Measurements from ENCODE around the gene SLC66A1.

SLC66A1 gene

DNA sequence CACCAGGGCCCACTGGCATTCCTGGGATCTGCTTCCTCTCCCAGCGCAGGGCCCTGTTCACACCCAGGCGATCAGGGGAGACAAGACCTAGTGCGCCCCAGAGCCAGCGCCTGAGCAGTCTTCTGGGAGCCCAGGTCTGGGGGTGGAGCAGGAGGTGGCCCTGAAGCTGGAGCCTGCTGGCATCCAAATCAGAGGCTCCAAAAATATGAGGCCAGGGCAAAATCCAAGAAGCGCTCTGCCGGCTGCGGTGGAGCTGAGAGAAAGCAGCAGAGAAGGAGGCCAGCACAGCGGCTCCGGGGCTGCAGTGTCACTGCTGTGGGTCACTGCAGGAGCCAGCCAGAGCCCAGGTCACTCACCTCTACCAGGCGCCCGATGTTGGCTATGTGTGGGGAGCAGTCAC, 32.7 kb downstream of the SLC66A1 start:
- no peak for DNase-seq

DNA sequence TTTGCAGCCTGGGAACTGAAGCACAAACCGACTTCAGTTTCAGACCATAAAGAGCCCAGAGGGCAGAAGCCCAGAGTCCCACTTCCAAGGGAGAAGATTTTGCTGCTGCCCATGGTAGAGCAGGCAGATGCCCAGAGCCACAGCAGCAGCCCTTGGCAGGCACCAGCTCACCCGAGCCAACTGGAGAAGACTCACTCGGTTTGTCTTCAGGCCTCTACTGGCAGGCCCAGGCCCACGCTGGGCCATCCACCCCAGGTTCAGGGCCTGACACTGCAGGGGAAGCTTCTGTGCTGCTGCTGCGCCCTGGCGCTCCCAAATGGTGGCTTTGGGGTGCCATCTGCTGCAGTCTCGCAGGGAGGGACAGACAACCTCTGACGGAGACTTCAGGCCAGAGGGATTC, 33.3 kb downstream of the SLC66A1 start:
- DNase-seq = no peak

DNA sequence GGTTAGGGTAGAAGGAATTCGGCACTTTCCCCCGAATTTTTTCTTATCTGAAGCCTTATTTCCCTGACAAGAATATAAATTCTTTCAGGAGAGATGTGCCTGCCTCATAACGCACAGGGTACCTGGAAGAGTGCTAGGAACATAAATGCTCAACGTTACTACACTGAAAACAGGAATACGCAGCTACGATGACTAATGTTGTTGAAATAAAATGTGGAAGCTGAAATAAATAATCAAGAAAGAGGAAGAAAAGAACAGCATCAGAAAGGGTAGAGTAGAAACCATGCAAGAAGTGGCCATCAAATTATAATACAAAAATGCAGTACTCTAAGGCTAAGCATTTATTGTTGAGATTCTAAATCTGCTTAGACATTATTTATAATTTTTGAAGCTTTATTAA, 33.9 kb downstream of the SLC66A1 start:
- no peak for DNase-seq

DNA sequence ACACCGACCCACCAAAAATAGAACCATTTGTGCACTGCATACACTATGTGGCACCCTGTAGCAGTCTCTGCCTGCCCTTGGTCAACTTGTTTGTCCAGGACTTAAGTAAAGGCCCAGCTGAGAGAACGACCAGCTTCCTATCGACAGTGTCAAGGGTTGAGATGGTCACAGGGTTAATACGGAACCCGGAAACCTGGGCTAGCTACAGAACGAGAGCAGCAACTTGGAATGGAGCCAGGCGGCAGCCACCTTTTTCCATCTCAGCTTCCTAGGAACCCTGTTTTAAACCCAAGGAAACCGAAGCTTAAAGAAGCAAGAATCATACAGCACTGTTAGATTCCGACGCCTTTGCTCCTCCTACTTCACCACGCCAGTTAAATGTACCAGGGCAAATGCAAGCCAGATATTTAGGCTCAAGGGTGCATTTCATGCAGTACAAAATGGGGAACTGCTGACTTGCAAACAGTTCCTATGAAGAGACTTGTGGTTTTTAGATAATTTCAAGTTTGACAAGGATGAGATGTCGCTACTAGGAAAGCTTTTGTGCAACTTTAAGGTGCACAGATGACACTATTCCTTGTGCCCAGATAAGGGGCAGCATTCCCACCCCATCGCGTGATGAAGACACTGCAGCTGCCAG, 35.5 kb downstream of the SLC66A1 start:
- DNase-seq = no peak

DNA sequence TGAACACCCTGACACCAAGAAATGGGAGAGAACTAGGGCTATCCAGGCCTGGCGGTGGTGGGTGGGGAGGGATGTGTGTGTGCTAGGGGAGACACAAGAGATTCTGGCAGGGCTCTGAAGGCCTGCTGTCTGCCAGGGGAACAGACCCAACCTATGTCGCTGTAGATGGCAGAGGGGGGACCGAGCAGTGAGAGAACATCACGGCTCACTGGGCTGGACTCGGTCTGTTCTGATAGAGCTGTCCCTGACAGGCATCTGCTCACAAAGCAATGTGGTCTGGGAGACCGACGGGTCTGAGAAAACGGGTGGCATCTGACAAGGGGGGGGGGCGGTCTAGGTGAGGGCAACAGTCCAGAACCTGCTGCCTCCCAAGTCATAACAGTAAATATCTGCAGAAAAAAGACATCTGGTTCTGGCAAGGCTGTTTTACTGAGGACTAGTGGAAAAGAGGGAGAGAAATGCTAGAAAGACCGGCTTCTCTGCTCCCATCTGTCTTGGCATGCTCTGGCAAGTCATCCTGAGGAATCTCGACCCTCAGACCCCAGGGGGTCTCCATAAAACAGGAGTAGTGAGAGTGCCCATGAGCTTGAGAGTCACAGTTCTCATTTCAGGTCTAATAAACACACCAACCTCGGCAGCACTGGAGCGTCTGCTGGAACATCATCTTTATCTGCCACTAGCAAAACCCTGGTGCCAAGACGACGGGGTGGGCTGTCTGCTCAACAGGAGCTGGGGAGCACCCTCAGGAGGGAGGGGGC, 36.5 kb downstream of the SLC66A1 start:
- no peak for DNase-seq

DNA sequence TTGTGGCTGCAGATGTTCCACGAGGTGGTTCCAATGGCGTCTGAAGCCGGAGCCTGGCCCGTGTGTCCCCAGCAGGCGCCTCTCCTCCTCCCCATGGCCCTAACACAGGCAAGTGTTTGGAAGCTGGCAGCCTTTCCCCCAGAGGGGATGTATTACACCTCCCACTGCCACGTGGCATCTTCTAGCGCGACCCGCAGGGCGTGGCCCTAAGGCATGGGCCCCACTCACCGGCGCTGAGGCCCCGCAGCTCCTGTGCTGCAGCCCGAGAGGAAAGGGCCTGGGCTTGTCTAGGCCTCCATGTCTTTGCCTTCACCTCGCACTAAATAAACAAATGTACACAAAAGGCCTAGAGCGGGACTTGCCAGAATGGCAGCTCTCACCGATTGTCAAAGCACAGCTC, 37.9 kb downstream of the SLC66A1 start:
- DNase-seq = no peak

DNA sequence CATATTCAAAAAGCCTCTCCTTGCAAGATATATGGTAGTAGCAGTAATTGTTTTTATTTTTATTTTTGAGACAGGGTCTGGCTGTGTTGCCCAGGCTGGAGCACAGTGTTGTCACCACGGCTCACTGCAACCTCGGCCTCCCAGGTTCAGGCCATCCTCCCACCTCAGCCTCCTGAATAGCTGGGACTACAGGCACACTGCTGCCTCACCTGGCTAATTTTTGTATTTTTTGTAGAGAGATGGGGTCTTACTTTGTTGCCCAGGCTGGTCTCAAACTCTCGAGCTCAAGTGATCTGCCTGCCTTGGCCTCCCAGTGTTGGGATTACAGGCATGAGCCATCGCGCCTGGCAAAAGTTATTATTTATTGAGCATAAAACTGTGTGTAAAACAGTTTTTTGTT, 38.4 kb downstream of the SLC66A1 start:
- DNase-seq = no peak

DNA sequence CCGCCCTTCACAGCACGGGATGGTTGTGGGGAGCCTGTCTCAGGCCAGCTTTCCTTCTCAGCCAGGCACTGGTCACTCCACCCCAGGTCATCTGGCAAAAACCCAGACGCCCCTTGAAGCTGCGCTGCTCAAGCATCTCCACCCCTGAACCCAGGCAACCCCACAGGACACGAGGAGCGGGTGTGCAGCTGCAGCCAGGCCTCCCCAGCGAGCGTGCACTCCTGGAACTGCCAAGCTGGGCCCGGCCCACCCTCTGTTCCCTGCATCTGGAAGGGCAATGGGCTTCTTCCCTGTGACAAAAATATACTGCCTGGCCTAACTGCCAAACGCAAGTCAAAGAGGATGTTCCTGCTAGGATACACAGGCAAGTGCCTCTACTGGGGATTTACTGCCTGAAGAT, 39.7 kb downstream of the SLC66A1 start:
- DNase-seq = no peak

DNA sequence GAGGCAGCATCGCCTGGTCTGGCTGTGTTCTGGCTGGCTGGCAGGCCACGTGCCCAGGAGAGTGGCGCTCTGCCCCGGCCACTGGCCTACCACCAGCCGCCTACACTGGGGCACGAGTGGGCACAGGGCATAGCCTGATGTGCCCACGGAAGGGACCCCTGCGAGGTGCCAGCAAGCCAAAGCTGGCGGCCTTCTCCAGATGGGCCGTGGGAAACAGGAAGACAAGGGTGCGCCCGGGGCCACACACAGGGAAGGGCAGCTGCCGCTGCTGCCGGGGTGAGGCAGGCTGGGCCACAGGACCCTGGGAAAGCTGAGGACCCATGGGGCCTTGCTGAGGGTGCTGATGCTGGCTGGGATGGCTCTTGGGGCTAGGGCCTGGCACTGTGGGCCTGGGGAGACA, 40.7 kb downstream of the SLC66A1 start:
- no peak for DNase-seq

DNA sequence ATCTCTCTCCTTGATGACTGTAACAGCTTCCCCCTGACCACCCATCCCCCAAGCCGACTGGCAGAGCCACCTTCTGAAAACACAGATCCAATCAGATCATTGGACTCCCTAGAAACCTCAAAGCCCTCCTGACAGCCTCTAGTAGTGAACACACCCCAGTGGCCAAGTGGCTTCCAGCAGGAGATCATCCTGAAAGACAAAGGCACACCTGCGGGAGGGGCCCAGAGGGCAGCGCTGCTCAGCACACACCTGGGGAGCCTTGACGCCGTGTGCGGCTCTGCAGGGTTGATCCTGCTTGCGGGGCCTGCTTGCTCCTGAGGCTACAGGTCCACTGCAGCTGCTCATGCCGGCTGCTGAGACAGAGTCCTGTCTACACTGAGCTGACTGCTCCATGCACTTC, 41.5 kb downstream of the SLC66A1 start:
- no peak for DNase-seq

DNA sequence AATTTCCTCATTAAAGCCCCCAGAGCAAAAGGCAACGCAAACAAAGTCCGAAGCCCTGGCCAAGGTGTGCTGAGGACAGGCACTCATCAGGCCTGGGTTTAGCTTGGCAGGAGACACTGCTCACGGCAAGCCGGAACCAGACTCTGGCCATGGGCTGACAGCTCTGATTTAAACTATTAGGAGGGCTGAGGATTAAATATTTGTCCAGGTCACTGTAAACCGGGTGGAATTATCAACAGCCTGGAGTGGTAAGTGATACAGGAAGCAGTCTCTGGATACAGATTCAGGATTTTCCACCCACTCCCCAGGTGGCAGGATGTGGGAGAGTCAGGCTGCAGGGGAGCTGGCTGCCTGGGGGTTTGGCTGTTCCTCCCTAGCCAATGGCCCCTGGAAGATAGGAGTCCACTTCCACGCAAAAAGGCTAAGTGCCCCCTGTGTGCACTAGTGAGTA, 42.4 kb downstream of the SLC66A1 start:
- no peak for DNase-seq

DNA sequence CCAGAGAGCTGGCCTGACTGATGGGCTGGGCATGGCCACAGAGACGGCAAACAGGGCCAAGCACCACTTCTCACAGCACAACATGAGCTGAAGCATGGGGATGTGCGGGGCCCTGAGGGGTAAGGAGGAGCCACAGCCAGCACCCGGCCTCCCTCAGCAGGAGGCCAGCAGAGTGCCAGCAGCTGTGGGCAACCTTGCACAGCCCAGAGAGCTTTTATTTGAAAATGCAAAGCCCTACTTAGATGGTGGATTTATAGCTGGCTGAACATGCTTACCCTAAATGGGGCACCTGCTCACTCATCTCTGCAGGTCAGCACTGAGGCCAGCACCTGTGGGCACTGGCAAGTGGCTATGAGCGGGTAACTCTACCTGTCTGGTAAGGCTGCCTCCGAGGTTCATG, 44.1 kb downstream of the SLC66A1 start:
- DNase-seq = no peak

DNA sequence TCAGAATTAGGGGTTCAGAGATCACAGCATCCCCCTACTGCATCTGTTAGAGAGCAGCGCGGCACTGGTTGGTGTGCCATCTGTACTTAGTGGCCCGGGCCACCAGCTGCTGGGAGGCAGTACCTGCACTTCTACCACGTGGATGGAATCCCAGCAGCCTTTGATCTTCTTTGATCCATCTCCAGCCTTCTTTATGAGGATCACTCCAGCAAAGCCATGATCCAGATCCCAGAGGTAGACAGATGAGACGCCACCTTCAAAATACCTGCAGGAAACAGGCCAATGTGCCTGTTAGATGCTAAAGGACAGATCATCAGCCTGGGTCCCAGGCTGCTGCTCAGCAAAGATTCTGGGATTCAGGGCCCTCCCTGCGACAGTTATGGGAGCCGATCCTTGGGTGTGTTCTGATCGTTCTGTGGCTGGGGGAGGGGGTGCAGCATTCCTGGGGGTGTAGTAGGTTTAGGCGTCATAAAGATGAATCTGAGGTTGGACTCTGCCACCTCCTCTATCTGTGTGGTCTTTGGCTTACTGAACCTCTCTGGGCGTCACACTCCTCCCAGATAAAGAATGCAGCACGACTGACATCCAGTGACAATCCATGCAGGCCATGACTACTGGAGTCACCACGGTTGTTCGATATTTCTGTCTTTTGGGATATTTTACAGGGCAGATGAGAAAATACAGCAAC, 45.3 kb downstream of the SLC66A1 start:
- DNase-seq = no peak

DNA sequence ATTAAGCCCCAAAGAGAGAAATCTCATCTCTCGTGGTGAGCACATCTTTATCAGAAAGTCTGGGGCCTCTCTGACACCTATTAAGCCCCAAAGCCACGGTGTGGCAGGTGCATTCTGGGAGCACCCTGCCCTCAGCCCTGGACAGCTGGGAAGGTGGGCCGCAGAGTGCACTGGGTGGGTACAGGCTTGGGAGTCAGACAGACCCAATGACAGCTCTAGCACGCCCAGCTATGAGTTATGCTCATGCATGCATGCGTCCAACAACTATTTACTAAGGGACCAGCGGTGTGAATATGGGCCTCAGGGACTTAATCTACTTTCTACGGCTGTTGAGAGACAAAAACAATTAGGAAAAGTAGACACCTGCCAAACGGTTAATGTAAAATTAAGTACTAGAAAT, 46.6 kb downstream of the SLC66A1 start:
- DNase-seq = no peak

DNA sequence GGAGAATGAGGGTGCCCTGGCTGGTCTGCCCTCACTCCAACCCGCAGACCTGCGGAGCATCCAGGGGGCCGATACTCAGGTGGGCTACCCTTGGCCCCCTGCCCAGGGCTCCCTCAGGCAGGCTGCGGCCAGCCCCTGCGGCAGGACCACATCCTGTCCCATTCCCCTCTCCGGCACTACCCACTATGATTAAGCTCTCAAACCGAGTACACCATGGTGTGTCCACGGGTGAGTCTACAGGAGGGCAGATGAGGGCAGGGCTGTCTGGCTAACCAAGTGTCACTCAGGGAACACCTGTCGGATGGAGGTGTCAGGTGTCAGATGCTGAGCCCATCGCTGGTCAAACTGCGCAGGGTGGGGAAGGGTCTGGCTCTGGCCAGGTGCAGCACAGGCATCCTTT, 47.2 kb downstream of the SLC66A1 start:
- DNase-seq = no peak

DNA sequence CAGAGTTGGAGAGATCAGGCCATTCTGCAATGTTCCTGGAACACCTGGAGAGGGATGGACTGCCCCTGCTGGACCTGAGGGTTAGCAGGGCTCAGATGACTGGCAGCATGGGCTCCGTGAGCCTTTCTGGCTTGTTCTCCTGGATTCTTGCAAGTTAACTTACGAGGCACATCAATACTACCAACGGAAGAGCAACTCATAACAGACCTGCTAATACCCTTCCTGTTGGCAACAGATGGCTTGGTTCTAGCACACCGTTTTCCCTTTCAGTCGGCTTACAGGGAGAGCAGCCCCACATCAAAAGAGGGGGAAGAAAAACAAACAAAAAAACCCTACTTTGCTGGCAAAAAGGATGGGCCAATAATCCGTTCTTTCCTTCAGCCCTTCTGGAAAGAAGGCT, 47.9 kb downstream of the SLC66A1 start:
- no peak for DNase-seq

DNA sequence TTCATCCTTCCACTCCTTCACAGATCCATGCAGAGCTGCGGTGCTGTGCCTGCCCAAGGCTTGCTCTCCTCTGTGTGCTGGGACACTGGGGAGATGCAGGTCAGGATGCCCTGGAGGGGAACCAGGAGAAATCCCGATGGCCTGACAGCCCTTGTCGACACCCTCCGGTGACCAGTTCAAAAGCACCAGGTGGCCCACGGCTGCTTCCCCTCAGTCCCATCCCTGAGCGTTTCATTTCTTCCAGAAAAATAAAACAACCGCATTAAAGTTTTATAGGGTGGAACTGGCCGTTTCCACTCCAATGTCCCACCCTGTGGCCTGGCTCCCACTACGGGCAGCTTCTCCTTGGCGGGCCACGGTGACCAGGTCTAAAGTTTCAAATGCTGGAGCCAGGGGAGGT, 48.3 kb downstream of the SLC66A1 start:
- DNase-seq = no peak

DNA sequence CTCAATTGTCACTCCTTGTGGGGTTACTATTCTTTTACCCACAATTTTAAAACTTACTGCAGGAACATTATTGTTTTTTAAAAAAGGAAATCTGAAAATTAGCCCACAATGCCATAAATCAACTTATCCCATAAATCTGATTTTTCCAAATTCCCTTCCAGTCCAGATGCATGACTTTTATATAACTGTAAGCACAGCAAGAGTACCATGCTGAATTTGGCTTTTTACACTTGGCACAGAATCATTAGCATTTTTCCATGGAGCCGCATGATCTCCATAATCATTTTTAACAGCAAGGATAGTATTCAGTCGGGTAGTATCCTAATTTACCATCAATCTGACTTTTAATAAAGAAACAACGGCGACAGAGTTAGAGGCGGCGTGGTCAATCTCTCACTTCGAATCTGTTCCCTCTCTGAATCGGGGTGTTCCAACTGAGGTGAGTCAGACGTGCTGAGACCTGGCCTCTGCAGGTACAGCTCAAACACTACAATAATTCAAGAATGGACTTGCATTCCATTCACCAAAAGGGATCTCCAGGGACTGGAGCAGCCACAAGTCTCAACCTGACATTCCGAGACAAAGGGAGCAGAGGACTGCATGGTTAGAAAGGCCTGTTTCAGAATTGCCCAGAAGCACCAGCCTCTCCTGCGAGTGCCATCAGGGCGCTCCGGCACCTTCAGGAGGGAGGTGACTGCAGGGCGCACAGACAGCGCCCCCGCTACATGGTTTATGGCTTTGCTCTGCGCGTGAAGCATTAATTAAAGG, 48.9 kb downstream of the SLC66A1 start:
- no peak for DNase-seq

DNA sequence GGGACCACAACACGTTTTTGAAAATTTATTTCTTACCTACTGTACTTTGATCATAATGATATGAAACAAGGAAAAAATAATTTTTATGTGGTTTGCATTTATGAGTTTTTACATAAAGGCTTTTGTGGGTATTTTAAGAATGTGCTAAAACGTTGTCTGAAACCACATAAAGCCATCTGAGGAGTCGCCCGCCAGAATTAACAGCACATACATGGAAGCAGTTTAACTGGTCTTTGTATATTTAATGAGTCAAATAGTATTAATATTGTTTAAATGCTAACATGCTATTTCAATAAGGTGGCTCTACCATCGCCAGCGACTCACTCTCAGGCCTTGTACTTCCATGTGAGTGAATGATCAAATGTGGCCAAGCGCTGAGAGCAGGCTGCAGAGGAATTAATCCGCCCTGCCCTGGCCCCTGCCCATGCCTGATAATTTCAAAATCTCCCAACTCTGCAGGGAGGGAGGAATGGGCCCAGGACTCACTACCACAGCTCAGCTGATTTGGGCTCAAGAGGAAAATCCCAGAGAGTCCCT, 49.6 kb downstream of the SLC66A1 start:
- DNase-seq = no peak

DNA sequence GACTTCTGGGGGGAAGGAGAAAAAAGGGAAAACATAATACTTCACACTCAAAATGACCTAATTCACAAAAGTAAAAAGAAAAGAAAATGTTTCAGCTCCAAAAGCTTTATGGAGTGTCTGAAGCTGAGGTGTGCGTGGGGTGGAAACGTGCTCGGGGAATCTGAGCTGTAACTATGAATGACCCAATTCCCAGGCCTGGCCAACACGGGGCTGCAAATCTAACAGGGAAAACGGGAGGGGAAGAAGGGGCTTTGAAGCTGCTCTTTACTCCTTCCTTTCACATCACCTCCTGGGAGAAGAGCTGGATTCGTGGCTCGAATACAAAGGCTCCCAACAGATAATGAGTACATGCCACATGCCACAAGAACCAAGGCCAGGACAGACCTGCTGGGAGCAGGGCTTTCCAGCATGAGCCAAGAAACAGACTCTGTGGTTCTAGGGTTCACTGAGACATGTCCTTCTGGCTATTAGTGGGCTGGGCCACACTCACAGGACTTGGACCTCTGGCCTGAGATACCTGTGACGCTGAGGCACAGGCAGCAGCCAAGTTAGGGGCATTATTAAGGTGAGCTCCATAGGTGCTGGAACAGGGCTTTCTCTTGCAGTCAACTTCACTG, 51.5 kb downstream of the SLC66A1 start:
- no peak for DNase-seq

DNA sequence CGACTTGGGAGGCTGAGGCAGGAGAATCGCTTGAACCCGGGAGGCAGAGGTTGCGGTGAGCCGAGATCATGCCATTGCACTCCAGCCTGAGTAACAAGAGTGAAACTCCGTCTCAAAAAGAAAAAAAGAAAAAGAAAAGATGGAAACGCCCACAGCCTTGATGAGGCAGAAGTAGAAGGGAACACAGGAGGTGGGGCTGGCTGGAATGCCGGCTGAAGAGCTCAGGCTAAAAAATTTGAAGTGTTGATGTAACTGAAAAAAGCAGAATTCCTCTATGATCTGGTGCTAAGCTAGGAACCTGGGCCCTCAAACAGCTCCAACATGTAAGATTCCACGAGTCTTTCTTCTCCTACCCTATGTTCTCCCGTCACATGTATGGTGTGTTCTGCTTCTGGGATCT, 53.6 kb downstream of the SLC66A1 start:
- no peak for DNase-seq

Data from activated CD4-positive, CD25-positive, alpha-beta regulatory T cell (primary cell).